SK-N-SH treated with all-trans-retinoic acid at 6 μM for 48 hours (cell line): ENCODE measurements around the gene STEAP4.

ENCODE experiments used
- PATZ1 ChIP-seq: fragments of 250-450 bp; sonication (Bioruptor Pico); IDR thresholded peaks from 2 replicates; pipeline ENCODE4 v1.8.0; 2020; ENCODE audit warnings: mild to moderate bottlenecking, moderate library complexity, borderline replicate concordance
- PPARA ChIP-seq: fragments of 250-450 bp; sonication (Bioruptor Pico); IDR thresholded peaks from 2 replicates; pipeline ENCODE4 v1.5.0; 2020; ENCODE audit warnings: mild to moderate bottlenecking, borderline replicate concordance
- RARB ChIP-seq: fragments of 250-450 bp; sonication (Bioruptor Pico); IDR thresholded peaks from 2 replicates; pipeline ENCODE4 v1.8.0; 2021; ENCODE audit warnings: mild to moderate bottlenecking, moderate library complexity
- TSHZ2 ChIP-seq: fragments of 250-450 bp; sonication (Bioruptor Pico); IDR thresholded peaks from 2 replicates; pipeline ENCODE4 v1.5.0; 2020; ENCODE audit warnings: mild to moderate bottlenecking, moderate library complexity
- ZFP30 ChIP-seq: fragments of 450-650 bp; formaldehyde crosslinking; IDR thresholded peaks from 2 replicates; pipeline ENCODE4 v1.5.0; 2022; ENCODE audit warnings: mild to moderate bottlenecking, moderate library complexity

- no peak for TF ChIP-seq TSHZ2 (CRISPR knock-in tag)
- no peak for TF ChIP-seq RARB
- no peak for TF ChIP-seq ZFP30 (CRISPR knock-in tag)
- TF ChIP-seq PATZ1 (CRISPR knock-in tag): no peak
- no peak for TF ChIP-seq PPARA (CRISPR knock-in tag)
These were observed 25.9 kb downstream of the STEAP4 start for GRCh38 chr7:88280801-88281200.
